Body of pancreas (tissue), 4 donors: ENCODE results near the gene SIM2.

ENCODE experiments used
- CTCF ChIP-seq, 7 experiments: fragments of 450-650 bp in 4 of 7; fragments of 200-600 bp in 3 of 7; sonication (generic) in 3 of 7; IDR thresholded peaks; one replicate each; pipeline ENCODE4 v1.5.1; 2016 to 2019; ENCODE audit warnings: antibody characterized with exemption in 7 of 7
- POLR2A ChIP-seq, 3 donors: fragments of 450-650 bp; IDR thresholded peaks; one replicate each; pipeline ENCODE4 v1.6.1; 2016; ENCODE audit warnings: antibody characterized with exemption in 3 of 3, mild to moderate bottlenecking in 2 of 3

DNA sequence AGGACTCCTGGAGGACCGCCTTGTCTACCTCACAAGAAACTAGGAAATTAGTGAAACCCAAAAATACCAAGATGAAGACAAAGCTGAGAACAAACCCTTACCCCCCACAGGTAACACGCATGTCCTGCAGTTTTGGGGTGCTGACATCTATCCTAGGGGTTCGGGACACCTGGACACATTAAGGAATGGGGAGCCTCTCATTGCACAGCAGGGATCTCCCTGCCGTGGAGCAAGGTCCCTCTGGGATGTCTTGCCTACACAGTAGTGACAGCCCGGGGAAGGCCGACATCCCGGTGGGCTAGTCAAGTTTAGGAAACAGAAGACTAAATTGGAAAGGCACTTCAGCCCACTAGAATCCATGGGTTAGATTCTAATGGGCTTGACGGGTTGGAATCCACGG lies 44.5 kb downstream of the SIM2 start:
- TF ChIP-seq CTCF (IDR thresholded peaks at IDR 0.05) (no peak), POLR2A (IDR thresholded peaks at IDR 0.05) (no peak)
